Psoas muscle (tissue), 8 donors: Measurements from ENCODE around the gene ZNF646. TPM values are rescaled to one million over a fixed set of nuclear protein-coding genes. Genes with fewer than 3 reads are reported as not detected.

Experiments
- ATAC-seq, 4 donors: fragments of 200-7000 bp; cut with Tn5 transposase; one replicate each; pipeline ENCODE4 v1.9.1; 2020; ENCODE audit warnings: moderate library complexity in 3 of 4, mild to moderate bottlenecking in 2 of 4
- DNase-seq, 2 donors: peaks; one replicate each; pipeline ENCODE4 v3.0.0-alpha.2; 2020
- H3K27ac ChIP-seq: fragments of 200-600 bp; one replicate; pipeline ENCODE4 v1.8.0; 2022
- H3K27me3 ChIP-seq, 3 donors: fragments of 200-600 bp in 1 of 3; one replicate each; pipeline versions ENCODE4 v1.6.1 to v1.8.0; 2013 to 2022; ENCODE audit warnings: low read length in 2 of 3, mild to moderate bottlenecking in 2 of 3, moderate library complexity in 1 of 3; ENCODE audit not compliant: insufficient read depth in 3 of 3
- H3K36me3 ChIP-seq, 2 donors: fragments of 200-600 bp in 1 of 2; one replicate each; pipeline versions ENCODE4 v1.6.1 to v1.8.0; 2013 to 2022; ENCODE audit warnings: low read depth in 1 of 2, mild to moderate bottlenecking in 1 of 2, moderate library complexity in 1 of 2; ENCODE audit not compliant: insufficient read depth in 1 of 2
- H3K4me1 ChIP-seq: fragments of 200-600 bp; one replicate; pipeline ENCODE4 v1.8.0; 2022
- H3K4me3 ChIP-seq: fragments of 200-600 bp; one replicate; pipeline ENCODE4 v1.8.0; 2022; ENCODE audit warnings: mild to moderate bottlenecking
- H3K9me3 ChIP-seq: fragments of 200-600 bp; one replicate; pipeline ENCODE4 v1.8.0; 2022
- WGBS, 3 donors: extraction: QIAGEN DNeasy Blood & Tissue Kit; methylation state at CpG; one replicate each; pipeline versions ENCODE4 v1.1.6 to v1.1.7; 2013; 5-methylcytosine and 5-hydroxymethylcytosine counted together
- intact Hi-C, 2 donors: fragments of 100-400 bp; cut with DNase I; formaldehyde crosslinking; loops; one replicate each; pipeline versions ENCODE4 v1.11.0 to v1.14.2; 2022
- polyA plus RNA-seq, 3 donors: library from polyadenylated mRNA; stranded (reverse); fragments of 200-250 nt; gene quantifications; one replicate each; pipeline ENCODE4 v1.2.3, GENCODE V29; 2013
- total RNA-seq, 4 donors: library from RNA; stranded (reverse); fragmentation: NEBNext Ultra II Directional in 2 of 4; extraction: Animal tissue kit (Norgen Biotek cat#: 25700) in 2 of 4; gene quantifications; one replicate each; pipeline versions ENCODE4 v1.2.1 to v1.2.4, GENCODE V29; 2021 to 2023
- TF ChIP-seq, protein P1 (sequence below): fragments of 200-600 bp; IDR thresholded peaks from one replicate; pipeline ENCODE4 v1.8.0; 2022; ENCODE audit warnings: antibody characterized with exemption
- donor health status: healthy with polysubstance abuse.
- donor health status: DM: no; HTN: no; CAD: no; lungs with moderate emphysema.
- donor health status: Bipolar disorder and iron deficiency.
- donor health status: healthy.
- donor health status: DM: yes; HTN: yes; CAD: no.
- donor health status: DM: no; HTN: no; CAD: no.
- donor health status: DM: no; HTN: no; CAD: no.
- donor health status: DM: yes; HTN: yes; CAD: no.

ZNF646 gene
- total and polyA plus RNA-seq, 7 donors = 4.0 to 22.6 (median 8.9) TPM

DNA sequence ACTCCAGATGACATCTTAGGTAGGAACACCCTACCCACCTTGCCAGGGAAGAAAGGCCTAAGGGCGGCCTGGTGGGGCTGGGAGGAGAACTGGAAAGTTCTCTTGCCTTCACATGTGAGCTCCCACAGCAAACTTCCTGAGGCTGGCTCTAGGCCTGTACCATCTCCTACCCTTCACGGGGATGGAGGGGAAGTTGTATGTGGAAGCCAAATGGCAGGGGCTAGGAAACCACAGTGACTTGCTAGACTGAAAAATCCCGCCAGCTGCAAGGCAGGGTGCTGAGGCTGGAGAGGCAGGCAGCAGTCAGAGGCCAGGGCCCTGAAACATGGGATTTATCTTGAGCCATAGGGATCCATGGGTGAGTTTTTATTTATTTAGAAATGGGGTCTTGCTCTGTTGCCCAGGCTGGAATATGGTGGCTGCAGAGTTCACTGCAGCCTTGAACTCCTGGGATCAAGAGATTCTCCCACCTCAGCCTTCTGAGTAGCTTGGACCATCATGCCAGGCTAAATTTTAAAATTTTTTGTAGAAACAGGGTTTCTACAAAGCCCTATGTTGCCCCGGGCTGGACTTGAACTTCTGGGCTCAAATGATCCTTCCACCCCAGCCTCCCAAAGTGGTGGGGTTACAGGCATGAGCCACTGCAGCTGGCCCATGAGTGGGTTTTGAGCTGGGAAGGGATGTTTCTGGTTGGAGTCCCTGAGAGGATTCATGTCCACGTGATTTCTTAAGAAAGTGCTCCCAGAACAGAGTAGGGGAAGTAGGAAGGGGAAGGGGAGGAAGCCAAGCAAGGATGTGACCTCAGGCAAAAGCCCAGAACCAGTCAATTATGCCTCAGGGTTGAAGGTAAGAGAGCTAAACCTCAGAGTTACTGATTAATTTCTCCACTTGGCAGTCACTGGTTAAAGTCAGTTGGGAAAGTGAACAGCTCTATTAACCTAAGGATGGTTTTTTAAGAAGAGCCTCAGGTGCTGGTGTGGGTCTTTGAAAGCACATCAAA lies 39.2 kb downstream of the ZNF646 start:
- no peaks in the 10 kb centered on the region for H3K9me3 ChIP-seq
- TF ChIP-seq, protein P1, sequence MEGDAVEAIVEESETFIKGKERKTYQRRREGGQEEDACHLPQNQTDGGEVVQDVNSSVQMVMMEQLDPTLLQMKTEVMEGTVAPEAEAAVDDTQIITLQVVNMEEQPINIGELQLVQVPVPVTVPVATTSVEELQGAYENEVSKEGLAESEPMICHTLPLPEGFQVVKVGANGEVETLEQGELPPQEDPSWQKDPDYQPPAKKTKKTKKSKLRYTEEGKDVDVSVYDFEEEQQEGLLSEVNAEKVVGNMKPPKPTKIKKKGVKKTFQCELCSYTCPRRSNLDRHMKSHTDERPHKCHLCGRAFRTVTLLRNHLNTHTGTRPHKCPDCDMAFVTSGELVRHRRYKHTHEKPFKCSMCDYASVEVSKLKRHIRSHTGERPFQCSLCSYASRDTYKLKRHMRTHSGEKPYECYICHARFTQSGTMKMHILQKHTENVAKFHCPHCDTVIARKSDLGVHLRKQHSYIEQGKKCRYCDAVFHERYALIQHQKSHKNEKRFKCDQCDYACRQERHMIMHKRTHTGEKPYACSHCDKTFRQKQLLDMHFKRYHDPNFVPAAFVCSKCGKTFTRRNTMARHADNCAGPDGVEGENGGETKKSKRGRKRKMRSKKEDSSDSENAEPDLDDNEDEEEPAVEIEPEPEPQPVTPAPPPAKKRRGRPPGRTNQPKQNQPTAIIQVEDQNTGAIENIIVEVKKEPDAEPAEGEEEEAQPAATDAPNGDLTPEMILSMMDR = no peak
- H3K27me3 ChIP-seq = no peaks in the 10 kb centered on the region
- intact Hi-C loops = no loop called here
- H3K27ac ChIP-seq = peak overlapping the region; percentile 70
- no peak for DNase-seq
- H3K36me3 ChIP-seq = peaks cover 2 to 29% of the 10 kb centered on the region in 2 donors
- no peak for ATAC-seq
- no peak overlapping the region for H3K4me3 ChIP-seq
- peaks cover 30% of the 10 kb centered on the region for H3K4me1 ChIP-seq
- 56 to 62% (median 56%) methylated on average over 5 of the region's 5 CpGs for WGBS, 3 donors

DNA sequence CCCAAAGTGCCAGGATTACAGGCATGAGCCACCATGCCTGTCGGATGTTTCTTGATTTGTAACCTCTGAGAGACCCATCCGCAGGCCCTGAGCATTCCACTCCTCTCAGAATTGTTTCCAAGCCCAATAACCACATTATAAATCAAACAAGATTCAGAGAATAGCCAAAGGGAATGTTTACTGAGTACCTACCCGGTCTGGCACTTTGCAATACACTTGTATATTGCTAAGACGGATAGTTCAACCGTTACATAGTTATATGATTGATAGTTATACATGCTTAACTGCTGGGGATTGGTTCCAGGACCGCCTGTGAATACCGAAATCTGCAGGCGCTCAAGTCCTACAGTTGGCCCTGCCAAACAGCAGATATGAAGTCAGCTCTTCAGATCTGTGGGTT lies 40.2 kb downstream of the ZNF646 start:
- H3K9me3 ChIP-seq = no peaks in the 10 kb centered on the region
- H3K36me3 ChIP-seq = peaks cover 2 to 35% of the 10 kb centered on the region in 2 donors
- peaks cover 33% of the 10 kb centered on the region for H3K4me1 ChIP-seq
- 67 to 79% (median 70%) methylated on average over 8 of the region's 8 CpGs for WGBS, 3 donors
- intact Hi-C loops = no loop called here
- peak overlapping the region; percentile 70 for H3K27ac ChIP-seq
- H3K4me3 ChIP-seq = no peak overlapping the region
- ATAC-seq = no peak
- no peak for DNase-seq
- no peaks in the 10 kb centered on the region for H3K27me3 ChIP-seq
- TF ChIP-seq, protein P1 = no peak

- H3K27ac ChIP-seq = peak within 1 kb of the TSS; percentile 99
- peaks cover 0 to 37% of the 10 kb centered on the region in 2 donors for H3K36me3 ChIP-seq
- H3K4me1 ChIP-seq = peaks cover 21% of the 10 kb centered on the region
- peak; percentile 91 to 97 (median 92) for ATAC-seq
- peak within 1 kb of the TSS; percentile 76 for H3K4me3 ChIP-seq
- intact Hi-C loops = no loop called here
- TF ChIP-seq, protein P1 = no peak
- WGBS, 3 donors = 0 to 1% (median 0%) methylated on average over 30 to 68 of the region's 68 CpGs
- no peaks in the 10 kb centered on the region for H3K27me3 ChIP-seq
- no peaks in the 10 kb centered on the region for H3K9me3 ChIP-seq
- DNase-seq = peak; percentile 98 to 99
Observed at GRCh38 chr16:31117384-31118222, 43.4 kb downstream of the ZNF646 start, which contains the start of gene KAT8. Gene KAT8 (plus strand): TSS chr16:31117664. CDS start chr16:31117682, 18 bp downstream.

DNA sequence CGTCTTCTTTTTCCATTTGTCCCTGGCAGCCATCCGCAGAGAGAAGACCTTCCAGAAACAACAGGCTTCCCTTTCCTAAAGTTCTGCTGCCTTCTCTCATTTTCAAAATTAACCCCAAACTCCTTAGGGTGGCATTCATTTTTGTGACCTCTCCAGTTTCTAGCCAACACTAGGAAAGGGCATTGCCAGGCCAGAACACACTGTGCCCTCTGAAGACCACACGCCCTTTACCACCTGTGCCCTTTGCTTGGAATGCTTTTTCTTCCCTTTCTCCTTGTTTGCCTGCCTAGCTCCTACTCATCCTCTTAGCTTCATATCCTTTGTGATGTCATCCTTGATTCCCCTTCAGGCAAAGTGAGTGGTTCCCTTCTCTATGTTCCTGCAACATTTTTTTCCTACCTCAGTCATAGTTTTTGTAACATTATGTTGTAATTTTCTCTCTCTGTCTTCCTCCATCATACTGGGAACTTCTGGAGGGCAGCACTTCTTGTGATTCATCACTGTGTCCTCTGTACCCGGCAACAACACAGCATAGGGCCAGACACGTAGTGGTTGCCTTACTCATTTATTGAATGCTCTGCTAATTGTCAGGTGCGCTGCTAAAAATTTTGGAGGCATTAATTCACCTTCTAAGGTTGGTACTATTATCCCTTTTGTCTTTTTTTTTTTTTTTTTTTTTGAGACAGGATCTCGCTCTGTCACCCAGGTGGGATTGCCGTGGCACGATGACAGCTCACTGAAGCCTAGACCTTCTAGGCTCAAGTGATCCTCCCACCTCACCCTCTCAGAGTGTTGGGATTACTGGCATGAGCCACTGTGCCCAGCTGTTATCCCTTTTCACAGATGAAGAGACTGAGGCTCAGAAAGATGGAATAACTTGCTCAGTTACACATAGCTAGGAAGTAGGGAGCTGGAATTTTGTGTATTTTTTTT lies 44.3 kb downstream of the ZNF646 start:
- TF ChIP-seq, protein P1 = no peak
- Histone ChIP-seq H3K4me3 (peak overlapping the region; percentile 76), H3K36me3 (peaks cover 0 to 45% of the 10 kb centered on the region in 2 donors), H3K27ac (peak overlapping the region; percentile 99), H3K27me3 (no peaks in the 10 kb centered on the region), H3K4me1 (peaks cover 15% of the 10 kb centered on the region), H3K9me3 (no peaks in the 10 kb centered on the region)
- intact Hi-C loops = no loop called here
- ATAC-seq (peak in 3 of 4 donors; percentile 41 to 65 (median 61)), DNase-seq (no peak)
- WGBS, 3 donors = 52 to 53% (median 52%) methylated on average over 9 of the region's 9 CpGs
